HL-60 (cell line): ENCODE measurements around the gene IRF7.

Experiments used
- DNase-seq, 2 experiments: peaks; one replicate each; pipeline ENCODE4 v3.0.0-alpha.2; 2010 to 2020; ENCODE audit warnings: low read depth in 1 of 2, low spot score in 1 of 2
- H3K27ac ChIP-seq: fragments of 250-450 bp; sonication (Bioruptor Pico); replicated peaks from 2 replicates; pipeline ENCODE4 v1.5.1; 2020; ENCODE audit warnings: mild to moderate bottlenecking, moderate library complexity
- H3K27me3 ChIP-seq: fragments of 250-450 bp; sonication (Bioruptor Pico); 2 replicates; pipeline ENCODE4 v1.5.1; 2021; ENCODE audit warnings: mild to moderate bottlenecking, moderate library complexity; ENCODE audit not compliant: insufficient read depth, poor library complexity, severe bottlenecking
- H3K4me3 ChIP-seq: replicated peaks from 2 replicates; pipeline ENCODE4 v1.5.1; 2011; ENCODE audit warnings: mild to moderate bottlenecking, control low read depth, low read length; ENCODE audit not compliant: insufficient read depth
- CTCF ChIP-seq: IDR thresholded peaks from one replicate; pipeline ENCODE4 v1.5.1; 2011; ENCODE audit warnings: low read length, control low read depth, inconsistent platforms; ENCODE audit not compliant: insufficient read depth
- GABPA ChIP-seq: IDR thresholded peaks from 2 replicates; pipeline ENCODE4 v1.6.1; 2012; ENCODE audit warnings: low read depth
- POLR2AphosphoS5 ChIP-seq: IDR thresholded peaks from 2 replicates; pipeline ENCODE4 v1.6.1; 2012; ENCODE audit warnings: low read depth
- REST ChIP-seq: IDR thresholded peaks from 2 replicates; pipeline ENCODE4 v1.6.1; 2012; ENCODE audit warnings: low read depth; ENCODE audit not compliant: insufficient replicate concordance
- SPI1 ChIP-seq: IDR thresholded peaks from 2 replicates; pipeline ENCODE4 v1.6.1; 2012; ENCODE audit warnings: low read depth, mild to moderate bottlenecking, borderline replicate concordance

The IRF7 gene

GRCh38 chr11:641806-642370 lies 26.1 kb upstream of the IRF7 start:
- DNase-seq: no peak
- TF ChIP-seq REST (no peak), CTCF (no peak), POLR2AphosphoS5 (no peak), GABPA (no peak)
- H3K4me3 ChIP-seq: no peak overlapping the region
- no peak overlapping the region for H3K27ac ChIP-seq
- H3K27me3 ChIP-seq: no peaks in the 10 kb centered on the region

- H3K27me3 ChIP-seq: no peaks in the 10 kb centered on the region
These were observed 24.4 kb upstream of the IRF7 start for GRCh38 chr11:640021-640706.

More at GRCh38 chr11:640021-640706, 24.4 kb upstream of the IRF7 start:
- no peak for DNase-seq
- TF ChIP-seq CTCF: no peak
- no peak for TF ChIP-seq REST
- TF ChIP-seq SPI1: no peak
- no peak for TF ChIP-seq POLR2AphosphoS5
- TF ChIP-seq GABPA: no peak
- Histone ChIP-seq H3K4me3 (no peak overlapping the region), H3K27ac (peak overlapping the region; percentile 42)
